GM04503 (cell line): Measurements from ENCODE around the gene GPR35.

Source experiments
- DNase-seq: peaks from one replicate; pipeline ENCODE4 v3.0.0-alpha.2; 2012; ENCODE audit warnings: low read depth

The GPR35 gene

GRCh38 chr2:240624011-240624949, 1.0 kb upstream of the GPR35 start:
- no peak for DNase-seq

- no peak for DNase-seq
Observed at GRCh38 chr2:240626531-240627300, 1.4 kb downstream of the GPR35 start.

GRCh38 chr2:240627736-240628506, 2.6 kb downstream of the GPR35 start:
- DNase-seq = no peak

GRCh38 chr2:240628507-240628807, 3.2 kb downstream of the GPR35 start:
- DNase-seq = no peak

- DNase-seq = no peak
Observed at GRCh38 chr2:240628808-240629618, 3.7 kb downstream of the GPR35 start.

GRCh38 chr2:240629619-240629967, 4.3 kb downstream of the GPR35 start:
- DNase-seq = no peak

GRCh38 chr2:240629968-240630770, 4.9 kb downstream of the GPR35 start:
- no peak for DNase-seq

GRCh38 chr2:240630771-240631547, 5.7 kb downstream of the GPR35 start:
- DNase-seq = no peak

GRCh38 chr2:240631548-240632305, 6.4 kb downstream of the GPR35 start:
- DNase-seq = no peak

GRCh38 chr2:240632306-240632721, 7.0 kb downstream of the GPR35 start:
- DNase-seq = no peak

- no peak for DNase-seq
Observed at GRCh38 chr2:240635121-240635997, 10.1 kb downstream of the GPR35 start.

GRCh38 chr2:240635998-240636547, 10.8 kb downstream of the GPR35 start:
- DNase-seq = no peak

GRCh38 chr2:240636563-240637115, 11.4 kb downstream of the GPR35 start:
- DNase-seq = no peak

GRCh38 chr2:240637116-240637900, 12.0 kb downstream of the GPR35 start:
- DNase-seq = no peak

GRCh38 chr2:240637901-240638345, 12.6 kb downstream of the GPR35 start:
- DNase-seq = no peak

- DNase-seq = no peak
Observed at GRCh38 chr2:240638512-240639160, 13.4 kb downstream of the GPR35 start.
